Upper lobe of right lung (tissue), 1 donor: Measurements from ENCODE around the gene OR6A2. TPM values are rescaled to one million over a fixed set of nuclear protein-coding genes. Genes with fewer than 3 reads are reported as not detected.

Experiments
- ATAC-seq: fragments of 200-7000 bp; cut with Tn5 transposase; one replicate; pipeline ENCODE4 v1.9.1; 2020; ENCODE audit warnings: mild to moderate bottlenecking, moderate library complexity
- DNase-seq: peaks from one replicate; pipeline ENCODE4 v3.0.0-alpha.2; 2020
- H3K27ac ChIP-seq: fragments of 200-600 bp; one replicate; pipeline ENCODE4 v1.8.0; 2022
- H3K27me3 ChIP-seq: fragments of 200-600 bp; one replicate; pipeline ENCODE4 v1.8.0; 2022; ENCODE audit warnings: mild to moderate bottlenecking
- H3K36me3 ChIP-seq: fragments of 200-600 bp; one replicate; pipeline ENCODE4 v1.8.0; 2022
- H3K4me1 ChIP-seq: fragments of 200-600 bp; one replicate; pipeline ENCODE4 v1.8.0; 2022
- H3K4me3 ChIP-seq: fragments of 200-600 bp; one replicate; pipeline ENCODE4 v1.8.0; 2022; ENCODE audit warnings: mild to moderate bottlenecking
- H3K9me3 ChIP-seq: fragments of 200-600 bp; one replicate; pipeline ENCODE4 v1.8.0; 2022
- intact Hi-C: fragments of 100-400 bp; cut with DNase I; formaldehyde crosslinking; loops from one replicate; pipeline ENCODE4 v1.11.0; 2022
- long read RNA-seq: library from polyadenylated mRNA; unstranded; transcript quantifications from one replicate; pipeline ENCODE4 v2.0.0, GENCODE V29; 2021
- total RNA-seq: library from RNA; stranded (reverse); fragmentation: NEBNext Ultra II Directional; extraction: Animal tissue kit (Norgen Biotek cat#: 25700); gene quantifications from one replicate; pipeline ENCODE4 v1.2.1, GENCODE V29; 2021
- TF ChIP-seq, protein P1 (sequence below): fragments of 200-600 bp; IDR thresholded peaks from one replicate; pipeline ENCODE4 v1.8.0; 2022; ENCODE audit warnings: antibody characterized with exemption
- donor health status: DM: no; HTN: yes; CAD: no; lungs with severe emphysema.

The OR6A2 gene
- total RNA-seq: not detected
- long read RNA-seq: 0 reads

DNA sequence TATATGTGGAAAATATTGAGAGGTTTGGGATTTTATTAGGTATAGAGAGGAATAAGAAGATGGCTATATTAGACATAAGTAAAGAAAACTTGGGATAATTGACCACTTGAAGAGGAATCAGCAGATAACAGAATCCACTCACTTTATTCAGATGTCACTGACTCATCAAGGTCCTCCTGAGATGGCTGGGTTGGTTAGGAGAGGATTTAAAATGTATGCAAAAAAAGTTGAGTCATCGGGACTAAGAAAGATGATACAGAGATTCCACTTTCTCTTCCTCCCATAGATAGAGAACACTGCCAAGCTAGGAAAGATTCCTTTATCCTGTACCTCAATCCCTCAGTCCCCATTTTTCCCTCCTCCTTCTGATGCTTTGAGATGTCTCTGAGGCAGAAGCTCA is at the start of gene OR6A2:
Gene OR6A2 (minus strand): TSS at position 288 of the 400 bp plus-strand sequence. CDS start 3,981 bp downstream, outside the sequence.
- DNase-seq: no peak
- TF ChIP-seq, protein P1, sequence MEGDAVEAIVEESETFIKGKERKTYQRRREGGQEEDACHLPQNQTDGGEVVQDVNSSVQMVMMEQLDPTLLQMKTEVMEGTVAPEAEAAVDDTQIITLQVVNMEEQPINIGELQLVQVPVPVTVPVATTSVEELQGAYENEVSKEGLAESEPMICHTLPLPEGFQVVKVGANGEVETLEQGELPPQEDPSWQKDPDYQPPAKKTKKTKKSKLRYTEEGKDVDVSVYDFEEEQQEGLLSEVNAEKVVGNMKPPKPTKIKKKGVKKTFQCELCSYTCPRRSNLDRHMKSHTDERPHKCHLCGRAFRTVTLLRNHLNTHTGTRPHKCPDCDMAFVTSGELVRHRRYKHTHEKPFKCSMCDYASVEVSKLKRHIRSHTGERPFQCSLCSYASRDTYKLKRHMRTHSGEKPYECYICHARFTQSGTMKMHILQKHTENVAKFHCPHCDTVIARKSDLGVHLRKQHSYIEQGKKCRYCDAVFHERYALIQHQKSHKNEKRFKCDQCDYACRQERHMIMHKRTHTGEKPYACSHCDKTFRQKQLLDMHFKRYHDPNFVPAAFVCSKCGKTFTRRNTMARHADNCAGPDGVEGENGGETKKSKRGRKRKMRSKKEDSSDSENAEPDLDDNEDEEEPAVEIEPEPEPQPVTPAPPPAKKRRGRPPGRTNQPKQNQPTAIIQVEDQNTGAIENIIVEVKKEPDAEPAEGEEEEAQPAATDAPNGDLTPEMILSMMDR: no peak
- no peak for ATAC-seq
- intact Hi-C loops: no loop called here
- H3K36me3 ChIP-seq: no peaks in the 10 kb centered on the region
- no peaks in the 10 kb centered on the region for H3K4me1 ChIP-seq
- H3K4me3 ChIP-seq: no peak within 1 kb of the TSS
- H3K9me3 ChIP-seq: no peaks in the 10 kb centered on the region
- H3K27ac ChIP-seq: no peak within 1 kb of the TSS
- H3K27me3 ChIP-seq: no peaks in the 10 kb centered on the region

DNA sequence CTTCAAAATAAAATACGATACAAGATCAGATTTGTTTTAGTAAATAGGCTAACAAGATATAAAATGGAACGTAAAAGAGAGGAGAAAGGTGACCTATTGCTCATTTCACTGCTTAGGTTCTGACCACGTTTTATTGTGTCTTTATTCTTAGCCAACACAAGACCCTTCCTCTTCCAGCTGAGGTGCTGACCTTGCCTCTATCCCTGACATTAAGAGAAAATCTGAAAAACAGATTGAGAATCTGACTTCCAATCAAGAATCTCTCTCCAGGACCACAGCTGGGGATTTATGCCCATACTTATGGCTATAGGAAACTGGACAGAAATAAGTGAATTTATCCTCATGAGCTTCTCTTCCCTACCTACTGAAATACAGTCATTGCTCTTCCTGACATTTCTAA is 45.9 kb upstream of the OR6A2 start, which contains the start of gene OR10A5:
Gene OR10A5 (plus strand): TSS at position 301 of the 400 bp plus-strand sequence. CDS start 0 bp downstream, at position 301.
- intact Hi-C loops: no loop called here
- Histone ChIP-seq H3K9me3 (no peaks in the 10 kb centered on the region), H3K4me3 (no peak within 1 kb of the TSS), H3K4me1 (no peaks in the 10 kb centered on the region), H3K27me3 (no peaks in the 10 kb centered on the region), H3K27ac (no peak within 1 kb of the TSS), H3K36me3 (no peaks in the 10 kb centered on the region)
- ATAC-seq (no peak), DNase-seq (no peak)
- TF ChIP-seq, protein P1: no peak

DNA sequence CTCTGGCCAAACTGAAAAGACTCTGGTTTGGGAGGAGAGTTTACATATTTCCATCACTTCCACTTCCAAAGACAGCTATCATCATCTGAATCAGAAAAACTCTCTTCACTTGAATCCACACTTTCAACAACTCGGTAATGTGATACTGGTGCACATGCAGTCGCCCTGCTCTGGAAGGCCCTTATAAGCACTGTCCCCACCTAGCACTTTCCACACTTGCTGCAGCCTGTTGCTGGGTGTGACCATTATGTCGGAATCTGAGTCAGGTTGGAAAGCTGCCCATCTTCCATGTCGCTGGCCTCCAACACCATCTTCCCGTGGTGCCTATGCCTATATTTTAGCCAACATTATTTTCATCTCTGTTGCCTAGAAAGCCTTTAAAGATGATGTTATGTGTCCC is 44.9 kb upstream of the OR6A2 start:
- no peaks in the 10 kb centered on the region for H3K9me3 ChIP-seq
- no peaks in the 10 kb centered on the region for H3K36me3 ChIP-seq
- TF ChIP-seq, protein P1: no peak
- DNase-seq: no peak
- no peaks in the 10 kb centered on the region for H3K4me1 ChIP-seq
- intact Hi-C loops: no loop called here
- H3K4me3 ChIP-seq: no peak overlapping the region
- H3K27me3 ChIP-seq: no peaks in the 10 kb centered on the region
- ATAC-seq: no peak
- no peak overlapping the region for H3K27ac ChIP-seq

DNA sequence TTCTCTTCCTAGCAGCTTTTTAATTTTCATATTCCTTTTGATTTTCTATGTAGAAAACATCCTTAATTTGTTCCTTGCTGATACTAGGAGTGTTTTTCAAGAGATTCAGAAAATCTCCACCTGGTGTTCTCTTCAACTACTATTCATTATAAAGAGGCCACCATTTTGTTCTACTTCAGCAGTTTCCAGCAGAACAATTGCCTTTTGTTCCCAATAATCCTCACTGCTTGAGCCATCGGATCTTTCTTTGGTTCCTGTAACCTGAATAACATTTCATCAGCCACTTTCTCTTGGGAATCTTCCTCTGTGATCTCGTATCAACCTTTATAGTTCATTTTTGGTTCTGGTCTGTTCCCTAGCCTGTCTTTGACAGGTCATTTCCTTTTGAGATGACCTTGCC is 44.2 kb upstream of the OR6A2 start:
- no peak for DNase-seq
- H3K27ac ChIP-seq: no peak overlapping the region
- no peaks in the 10 kb centered on the region for H3K36me3 ChIP-seq
- TF ChIP-seq, protein P1: no peak
- no peaks in the 10 kb centered on the region for H3K9me3 ChIP-seq
- H3K4me3 ChIP-seq: no peak overlapping the region
- H3K27me3 ChIP-seq: no peaks in the 10 kb centered on the region
- intact Hi-C loops: no loop called here
- no peaks in the 10 kb centered on the region for H3K4me1 ChIP-seq
- ATAC-seq: no peak

- no peak for ATAC-seq
- no peak overlapping the region for H3K27ac ChIP-seq
These were observed 42.2 kb upstream of the OR6A2 start for GRCh38 chr11:6841694-6842093.

More at GRCh38 chr11:6841694-6842093, 42.2 kb upstream of the OR6A2 start:
- Histone ChIP-seq H3K4me3 (no peak overlapping the region), H3K36me3 (no peaks in the 10 kb centered on the region), H3K9me3 (no peaks in the 10 kb centered on the region), H3K27me3 (no peaks in the 10 kb centered on the region), H3K4me1 (no peaks in the 10 kb centered on the region)
- TF ChIP-seq, protein P1: no peak
- intact Hi-C loops: no loop called here
- no peak for DNase-seq
